GM13977 (cell line): Measurements from ENCODE around the gene TMEM200C.

Source experiments
- DNase-seq: peaks from one replicate; pipeline ENCODE4 v3.0.0; 2012; ENCODE audit warnings: low spot score
- in situ Hi-C: fragments of 300-500 bp; cut with MboI; formaldehyde crosslinking; loops from one replicate; pipeline ENCODE4 v1.12.0; 2022; ENCODE audit warnings: low sequenced_read_pairs, low pct_unique_long_range_greater_than_20kb, mixed read lengths, inconsistent platforms; ENCODE audit not compliant: unreplicated experiment
- TF ChIP-seq, protein P1 (sequence below): IDR thresholded peaks from 2 replicates; pipeline ENCODE4 v1.5.1; 2012; ENCODE audit warnings: mild to moderate bottlenecking, control low read depth; ENCODE audit not compliant: insufficient read depth; ENCODE audit errors: extremely low read depth, missing control alignments

TMEM200C gene

GRCh38 chr18:5894611-5895298 lies 567 bp downstream of the TMEM200C start:
- in situ Hi-C loops = loop anchor here (25.0 kb wide), 1 partner anchor 618 kb away; no protein-coding TSS in a partner anchor
- TF ChIP-seq, protein P1, sequence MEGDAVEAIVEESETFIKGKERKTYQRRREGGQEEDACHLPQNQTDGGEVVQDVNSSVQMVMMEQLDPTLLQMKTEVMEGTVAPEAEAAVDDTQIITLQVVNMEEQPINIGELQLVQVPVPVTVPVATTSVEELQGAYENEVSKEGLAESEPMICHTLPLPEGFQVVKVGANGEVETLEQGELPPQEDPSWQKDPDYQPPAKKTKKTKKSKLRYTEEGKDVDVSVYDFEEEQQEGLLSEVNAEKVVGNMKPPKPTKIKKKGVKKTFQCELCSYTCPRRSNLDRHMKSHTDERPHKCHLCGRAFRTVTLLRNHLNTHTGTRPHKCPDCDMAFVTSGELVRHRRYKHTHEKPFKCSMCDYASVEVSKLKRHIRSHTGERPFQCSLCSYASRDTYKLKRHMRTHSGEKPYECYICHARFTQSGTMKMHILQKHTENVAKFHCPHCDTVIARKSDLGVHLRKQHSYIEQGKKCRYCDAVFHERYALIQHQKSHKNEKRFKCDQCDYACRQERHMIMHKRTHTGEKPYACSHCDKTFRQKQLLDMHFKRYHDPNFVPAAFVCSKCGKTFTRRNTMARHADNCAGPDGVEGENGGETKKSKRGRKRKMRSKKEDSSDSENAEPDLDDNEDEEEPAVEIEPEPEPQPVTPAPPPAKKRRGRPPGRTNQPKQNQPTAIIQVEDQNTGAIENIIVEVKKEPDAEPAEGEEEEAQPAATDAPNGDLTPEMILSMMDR = no peak
- peak; percentile 61 for DNase-seq

GRCh38 chr18:5893956-5894610 lies 1.2 kb downstream of the TMEM200C start:
- TF ChIP-seq, protein P1 = no peak
- in situ Hi-C loops = loop anchor here (25.0 kb wide), 1 partner anchor 618 kb away; no protein-coding TSS in a partner anchor
- DNase-seq = peak; percentile 22

DNA sequence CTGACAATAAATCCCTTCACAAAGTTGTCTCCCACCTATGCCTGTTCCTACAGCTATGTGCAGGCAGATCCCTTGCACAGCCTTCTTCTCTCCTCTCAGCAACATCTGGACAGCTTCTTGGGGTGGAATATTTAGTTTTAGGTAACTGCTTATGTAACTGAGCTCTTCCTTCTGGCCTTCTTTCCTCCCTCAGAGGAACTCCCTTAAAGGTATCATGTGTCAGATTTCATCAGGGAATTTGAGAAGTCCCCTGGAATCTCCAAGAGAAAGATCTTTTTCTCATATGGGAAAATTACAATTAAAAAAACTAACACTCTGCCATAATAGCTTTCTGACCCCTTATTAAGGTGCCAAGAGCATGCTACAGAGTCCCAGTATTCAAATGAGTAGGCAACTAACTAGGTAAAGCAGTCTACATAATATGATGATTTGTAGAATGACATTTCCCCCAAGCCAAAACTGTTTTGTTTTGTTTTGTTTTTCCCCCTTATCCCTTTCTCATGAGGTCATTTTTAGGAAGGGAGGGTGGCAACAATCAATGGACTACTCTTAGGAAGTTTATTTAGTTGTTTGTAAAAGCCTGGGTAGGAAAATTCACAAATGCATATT lies 2.4 kb downstream of the TMEM200C start:
- peak; percentile 24 for DNase-seq
- TF ChIP-seq, protein P1 = no peak
- in situ Hi-C loops = loop anchor here (25.0 kb wide), 1 partner anchor 619 kb away; no protein-coding TSS in a partner anchor

GRCh38 chr18:5891854-5892215 lies 3.5 kb downstream of the TMEM200C start:
- DNase-seq = no peak
- TF ChIP-seq, protein P1 = no peak
- in situ Hi-C loops = loop anchor here (25.0 kb wide), 1 partner anchor 620 kb away; no protein-coding TSS in a partner anchor

GRCh38 chr18:5891184-5891853 lies 4.0 kb downstream of the TMEM200C start:
- in situ Hi-C loops = loop anchor here (25.0 kb wide), 1 partner anchor 621 kb away; no protein-coding TSS in a partner anchor
- peak; percentile 25 for DNase-seq
- TF ChIP-seq, protein P1 = no peak

GRCh38 chr18:5890331-5891183 lies 4.8 kb downstream of the TMEM200C start:
- DNase-seq = peak; percentile 88
- TF ChIP-seq, protein P1 = peak; percentile 87

More at GRCh38 chr18:5890331-5891183, 4.8 kb downstream of the TMEM200C start:
- in situ Hi-C loops = loop anchor here (25.0 kb wide), 1 partner anchor 622 kb away; no protein-coding TSS in a partner anchor
